ENCODE measurements around the gene TRIM17. TPM values are rescaled to one million over a fixed set of nuclear protein-coding genes. Genes with fewer than 3 reads are reported as not detected.
A peak's percentile ranks its signal among the peaks of the same experiment; 100 is the strongest.

The TRIM17 gene, protein sequence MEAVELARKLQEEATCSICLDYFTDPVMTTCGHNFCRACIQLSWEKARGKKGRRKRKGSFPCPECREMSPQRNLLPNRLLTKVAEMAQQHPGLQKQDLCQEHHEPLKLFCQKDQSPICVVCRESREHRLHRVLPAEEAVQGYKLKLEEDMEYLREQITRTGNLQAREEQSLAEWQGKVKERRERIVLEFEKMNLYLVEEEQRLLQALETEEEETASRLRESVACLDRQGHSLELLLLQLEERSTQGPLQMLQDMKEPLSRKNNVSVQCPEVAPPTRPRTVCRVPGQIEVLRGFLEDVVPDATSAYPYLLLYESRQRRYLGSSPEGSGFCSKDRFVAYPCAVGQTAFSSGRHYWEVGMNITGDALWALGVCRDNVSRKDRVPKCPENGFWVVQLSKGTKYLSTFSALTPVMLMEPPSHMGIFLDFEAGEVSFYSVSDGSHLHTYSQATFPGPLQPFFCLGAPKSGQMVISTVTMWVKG
- total RNA-seq: 1 to 10 TPM; 1.6 to 6.2 TPM

DNA sequence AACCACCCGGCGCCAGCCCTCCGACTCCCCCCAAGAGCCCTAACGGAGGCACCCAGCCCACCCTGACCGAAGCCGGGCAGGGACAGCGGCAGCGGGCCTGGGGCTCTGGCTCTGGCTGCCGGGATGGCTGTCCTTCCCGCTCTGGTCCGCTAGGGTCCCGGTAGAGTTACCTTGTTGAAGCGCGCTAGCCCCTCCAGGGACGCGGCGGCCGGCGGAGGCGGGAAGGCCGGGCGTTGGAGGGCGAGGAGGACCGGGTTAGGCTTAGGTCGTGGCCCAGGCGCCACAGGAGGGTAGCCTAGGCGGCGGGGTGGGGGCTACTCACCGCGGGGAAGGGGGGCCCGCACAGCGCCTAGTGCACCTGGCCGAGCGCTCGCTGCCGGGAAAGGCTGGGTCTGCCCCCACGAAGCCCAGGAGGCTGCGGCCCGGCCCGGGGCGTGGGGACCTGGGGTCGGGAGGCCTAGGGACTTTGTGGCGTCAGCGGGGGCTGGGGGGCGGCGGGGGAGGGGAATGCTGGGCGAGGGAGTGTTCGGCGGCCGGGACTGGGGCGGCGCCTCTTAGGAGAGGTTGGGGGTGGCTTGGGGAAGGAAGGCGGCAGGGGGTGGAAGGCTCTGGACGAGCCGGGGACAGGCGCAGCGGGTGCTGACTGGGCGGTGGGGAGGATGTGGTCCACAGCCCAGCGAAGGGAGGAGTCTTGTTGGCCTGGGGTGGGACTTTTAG, at the start of gene TRIM17:
TSS of gene TRIM17 (minus strand) at position 645 of the 717 bp plus-strand sequence. CDS start 1,789 bp downstream, outside the sequence.
- DNase-seq (peak; percentile 60 to 63), ATAC-seq (replicated peaks in 1 of 2) (peak; percentile 79 to 88)
- Mint-ChIP-seq H3K4me1 (ENCODE audit: low read depth) (peaks cover 25% of the 10 kb centered on the region), H3K36me3 (ENCODE audit: insufficient read depth in 2 of 2) (no peaks in the 10 kb centered on the region), H3K4me3 (peak within 1 kb of the TSS; percentile 88 to 94), H3K27ac (peak within 1 kb of the TSS; percentile 89), H3K9me3 (no peaks in the 10 kb centered on the region), H3K27me3 (ENCODE audit: low read depth) (peaks cover 17% of the 10 kb centered on the region)

- Mint-ChIP-seq H3K27ac (no peak overlapping the region), H3K4me3 (peak overlapping the region; percentile 84 to 94), H3K27me3 (ENCODE audit: low read depth) (peaks cover 36% of the 10 kb centered on the region), H3K4me1 (ENCODE audit: low read depth) (peaks cover 59% of the 10 kb centered on the region), H3K9me3 (no peaks in the 10 kb centered on the region), H3K36me3 (ENCODE audit: insufficient read depth in 2 of 2) (peaks cover 2 to 5% of the 10 kb centered on the region in 2 donors)
- DNase-seq (peak; percentile 62 to 64), ATAC-seq (replicated peaks in 1 of 2) (peak; percentile 51 to 59)
These were observed 49.0 kb upstream of the TRIM17 start for GRCh38 chr1:228465571-228466146.

- Mint-ChIP-seq H3K27ac (peak overlapping the region; percentile 58), H3K27me3 (ENCODE audit: low read depth) (peaks cover 35% of the 10 kb centered on the region), H3K36me3 (ENCODE audit: insufficient read depth in 2 of 2) (peaks cover 2 to 6% of the 10 kb centered on the region in 2 donors), H3K4me1 (ENCODE audit: low read depth) (peaks cover 64% of the 10 kb centered on the region), H3K4me3 (peak overlapping the region; percentile 84 to 94), H3K9me3 (no peaks in the 10 kb centered on the region)
- ATAC-seq (replicated peaks in 1 of 2): no peak
- no peak for DNase-seq
These were observed 48.5 kb upstream of the TRIM17 start for GRCh38 chr1:228465141-228465540.

GRCh38 chr1:228464487-228464983, 47.9 kb upstream of the TRIM17 start:
- peak; percentile 90 to 92 for DNase-seq
- H3K9me3 Mint-ChIP-seq: no peaks in the 10 kb centered on the region
- peak; percentile 66 to 69 for ATAC-seq (replicated peaks in 1 of 2)
- H3K4me1 Mint-ChIP-seq (ENCODE audit: low read depth): peaks cover 64% of the 10 kb centered on the region
- peaks cover 35% of the 10 kb centered on the region for H3K27me3 Mint-ChIP-seq (ENCODE audit: low read depth)
- peak overlapping the region; percentile 58 for H3K27ac Mint-ChIP-seq
- H3K36me3 Mint-ChIP-seq (ENCODE audit: insufficient read depth in 2 of 2): peaks cover 2 to 6% of the 10 kb centered on the region in 2 donors
- peak overlapping the region; percentile 84 to 94 for H3K4me3 Mint-ChIP-seq

DNA sequence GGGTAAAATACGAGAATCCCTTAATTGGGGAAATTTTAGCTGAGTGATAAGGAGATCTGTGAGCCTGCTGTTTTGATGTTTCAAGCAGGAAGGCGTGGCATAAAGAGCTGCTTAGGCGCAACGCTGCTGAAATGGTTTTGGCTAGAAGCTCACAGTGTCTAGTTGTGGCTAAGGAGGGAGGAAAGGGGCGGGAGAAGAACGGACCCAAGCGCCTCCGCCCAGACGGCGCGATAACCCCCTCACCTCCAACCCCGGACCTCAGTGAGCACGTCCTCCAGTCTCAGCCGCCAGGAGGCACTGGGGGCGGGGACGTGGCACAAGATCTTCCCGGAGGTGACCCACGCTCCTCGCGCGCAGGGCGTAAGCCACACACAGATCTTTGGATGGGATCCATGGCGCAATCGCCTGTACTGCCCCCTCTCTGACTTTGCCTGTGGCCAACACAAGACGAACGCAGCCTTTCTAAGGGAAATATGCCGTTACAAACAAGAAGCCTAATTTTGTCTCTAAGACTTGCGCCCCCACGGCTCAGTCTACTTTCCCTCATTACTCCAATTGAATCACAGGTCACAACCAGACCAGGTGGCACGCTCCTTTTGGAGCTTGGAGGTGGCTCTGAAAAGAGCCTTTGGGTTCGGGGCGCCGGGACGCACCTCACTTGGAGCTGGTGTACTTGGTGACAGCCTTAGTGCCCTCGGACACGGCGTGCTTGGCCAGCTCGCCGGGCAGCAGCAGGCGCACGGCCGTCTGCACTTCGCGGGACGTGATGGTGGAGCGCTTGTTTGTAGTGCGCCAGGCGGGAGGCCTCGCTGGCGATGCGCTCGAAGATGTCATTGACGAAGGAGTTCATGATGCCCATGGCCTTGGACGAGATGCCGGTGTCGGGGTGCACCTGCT, 47.1 kb upstream of the TRIM17 start:
- peak; percentile 90 for DNase-seq
- Mint-ChIP-seq H3K9me3 (no peaks in the 10 kb centered on the region), H3K4me3 (peak overlapping the region; percentile 84 to 94), H3K36me3 (ENCODE audit: insufficient read depth in 2 of 2) (peaks cover 3 to 6% of the 10 kb centered on the region in 2 donors), H3K27ac (peak overlapping the region; percentile 58), H3K27me3 (ENCODE audit: low read depth) (peaks cover 29% of the 10 kb centered on the region), H3K4me1 (ENCODE audit: low read depth) (peaks cover 64% of the 10 kb centered on the region)
- ATAC-seq (replicated peaks in 1 of 2): peak; percentile 76 to 77

DNA sequence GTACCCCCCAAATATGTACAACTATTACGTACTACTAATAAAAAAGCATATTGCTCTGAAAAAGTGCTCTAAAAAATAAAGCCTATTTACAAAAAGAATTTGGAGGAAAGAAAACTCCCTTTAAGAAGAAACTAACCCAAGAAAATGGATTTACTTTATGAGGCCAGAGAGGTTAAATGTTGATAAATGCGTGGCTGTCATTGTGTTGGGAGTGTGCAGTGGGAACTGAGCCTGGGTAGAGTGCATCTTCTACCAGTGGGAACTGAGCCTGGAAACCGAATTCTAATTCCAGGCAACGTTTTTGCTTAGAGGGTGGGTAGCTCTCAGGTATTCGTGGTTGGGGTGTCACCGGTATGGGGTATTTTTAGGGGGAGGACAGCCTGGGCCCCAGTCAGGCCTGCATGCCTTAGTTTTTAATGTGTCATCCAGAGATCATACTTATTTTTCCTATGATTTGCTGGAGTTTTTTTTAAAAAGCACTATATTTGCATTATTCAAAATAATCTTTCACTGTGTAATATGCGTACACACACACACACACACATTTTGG, 46.4 kb upstream of the TRIM17 start:
- Mint-ChIP-seq H3K27ac (peak overlapping the region; percentile 58), H3K36me3 (ENCODE audit: insufficient read depth in 2 of 2) (peaks cover 7 to 8% of the 10 kb centered on the region in 2 donors), H3K4me3 (peak overlapping the region; percentile 84 to 94), H3K9me3 (no peaks in the 10 kb centered on the region), H3K4me1 (ENCODE audit: low read depth) (peaks cover 69% of the 10 kb centered on the region), H3K27me3 (ENCODE audit: low read depth) (peaks cover 22% of the 10 kb centered on the region)
- ATAC-seq (replicated peaks in 1 of 2) (peak; percentile 1 to 5), DNase-seq (peak; percentile 37 to 45)

DNA sequence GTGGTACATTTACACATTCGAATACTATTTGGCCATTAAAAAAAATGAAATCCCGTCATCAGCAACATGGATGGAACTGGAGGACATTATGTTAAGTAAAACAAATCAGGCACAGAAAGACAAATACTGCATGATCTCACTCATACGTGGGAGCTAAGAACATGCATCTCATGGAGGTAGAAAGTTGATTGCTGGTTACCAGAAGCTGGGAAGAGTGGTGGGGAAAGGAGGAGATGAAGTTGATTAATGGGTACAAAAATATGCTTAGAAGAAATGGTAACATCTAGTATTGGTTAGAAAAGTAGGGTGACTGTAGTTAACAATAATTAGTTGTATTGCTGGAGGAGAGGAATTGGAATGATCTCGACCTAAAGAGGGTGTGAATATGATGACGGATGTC, 45.9 kb upstream of the TRIM17 start:
- Mint-ChIP-seq H3K36me3 (ENCODE audit: insufficient read depth in 2 of 2) (peaks cover 8 to 9% of the 10 kb centered on the region in 2 donors), H3K4me1 (ENCODE audit: low read depth) (peaks cover 73% of the 10 kb centered on the region), H3K4me3 (peak overlapping the region; percentile 84 to 94), H3K9me3 (no peaks in the 10 kb centered on the region), H3K27ac (peak overlapping the region; percentile 58), H3K27me3 (ENCODE audit: low read depth) (peaks cover 17% of the 10 kb centered on the region)
- DNase-seq: no peak
- no peak for ATAC-seq (replicated peaks in 1 of 2)

- H3K4me1 Mint-ChIP-seq (ENCODE audit: low read depth): peaks cover 79% of the 10 kb centered on the region
- H3K27me3 Mint-ChIP-seq (ENCODE audit: low read depth): peaks cover 5% of the 10 kb centered on the region
- H3K36me3 Mint-ChIP-seq (ENCODE audit: insufficient read depth in 2 of 2): peaks cover 11 to 17% of the 10 kb centered on the region in 2 donors
- no peaks in the 10 kb centered on the region for H3K9me3 Mint-ChIP-seq
- DNase-seq (no peak), ATAC-seq (replicated peaks in 1 of 2) (no peak)
- H3K4me3 Mint-ChIP-seq: peak overlapping the region; percentile 97 to 98
- peak overlapping the region; percentile 94 for H3K27ac Mint-ChIP-seq
These were observed 44.2 kb upstream of the TRIM17 start for GRCh38 chr1:228460821-228461220.

- peaks cover 11 to 17% of the 10 kb centered on the region in 2 donors for H3K36me3 Mint-ChIP-seq (ENCODE audit: insufficient read depth in 2 of 2)
- peak overlapping the region; percentile 97 to 98 for H3K4me3 Mint-ChIP-seq
- peaks cover 73% of the 10 kb centered on the region for H3K4me1 Mint-ChIP-seq (ENCODE audit: low read depth)
- peaks cover 5% of the 10 kb centered on the region for H3K27me3 Mint-ChIP-seq (ENCODE audit: low read depth)
- no peaks in the 10 kb centered on the region for H3K9me3 Mint-ChIP-seq
- ATAC-seq (replicated peaks in 1 of 2) (peak; percentile 16), DNase-seq (peak; percentile 80 to 84)
- peak overlapping the region; percentile 98 for H3K27ac Mint-ChIP-seq
These were observed 42.7 kb upstream of the TRIM17 start for GRCh38 chr1:228459091-228459993.

- H3K4me3 Mint-ChIP-seq: peak overlapping the region; percentile 97 to 98
- ATAC-seq (replicated peaks in 1 of 2) (peak; percentile 80 to 82), DNase-seq (peak; percentile 89 to 90)
- H3K4me1 Mint-ChIP-seq (ENCODE audit: low read depth): peaks cover 63% of the 10 kb centered on the region
- H3K9me3 Mint-ChIP-seq: no peaks in the 10 kb centered on the region
- peaks cover 5% of the 10 kb centered on the region for H3K27me3 Mint-ChIP-seq (ENCODE audit: low read depth)
- H3K36me3 Mint-ChIP-seq (ENCODE audit: insufficient read depth in 2 of 2): peaks cover 11 to 16% of the 10 kb centered on the region in 2 donors
- peak overlapping the region; percentile 98 for H3K27ac Mint-ChIP-seq
These were observed 40.9 kb upstream of the TRIM17 start for GRCh38 chr1:228457396-228458176.

Data from activated T-cell treated with anti-CD3 and anti-CD28 coated beads, Interleukin-2, amount 50 U/mL, for 72 hours (primary cell).